ENCODE results near the gene RAB20. TPM values are rescaled to one million over a fixed set of nuclear protein-coding genes. Genes with fewer than 3 reads are reported as not detected.
"Not testable (repeated sequence)": the region's sequence is repeated elsewhere in the genome, so short reads cannot be mapped to it uniquely, and the experiment has no call there.

The RAB20 gene
- total RNA-seq, 1 donor from 2014 or later, result 3.8 TPM

DNA sequence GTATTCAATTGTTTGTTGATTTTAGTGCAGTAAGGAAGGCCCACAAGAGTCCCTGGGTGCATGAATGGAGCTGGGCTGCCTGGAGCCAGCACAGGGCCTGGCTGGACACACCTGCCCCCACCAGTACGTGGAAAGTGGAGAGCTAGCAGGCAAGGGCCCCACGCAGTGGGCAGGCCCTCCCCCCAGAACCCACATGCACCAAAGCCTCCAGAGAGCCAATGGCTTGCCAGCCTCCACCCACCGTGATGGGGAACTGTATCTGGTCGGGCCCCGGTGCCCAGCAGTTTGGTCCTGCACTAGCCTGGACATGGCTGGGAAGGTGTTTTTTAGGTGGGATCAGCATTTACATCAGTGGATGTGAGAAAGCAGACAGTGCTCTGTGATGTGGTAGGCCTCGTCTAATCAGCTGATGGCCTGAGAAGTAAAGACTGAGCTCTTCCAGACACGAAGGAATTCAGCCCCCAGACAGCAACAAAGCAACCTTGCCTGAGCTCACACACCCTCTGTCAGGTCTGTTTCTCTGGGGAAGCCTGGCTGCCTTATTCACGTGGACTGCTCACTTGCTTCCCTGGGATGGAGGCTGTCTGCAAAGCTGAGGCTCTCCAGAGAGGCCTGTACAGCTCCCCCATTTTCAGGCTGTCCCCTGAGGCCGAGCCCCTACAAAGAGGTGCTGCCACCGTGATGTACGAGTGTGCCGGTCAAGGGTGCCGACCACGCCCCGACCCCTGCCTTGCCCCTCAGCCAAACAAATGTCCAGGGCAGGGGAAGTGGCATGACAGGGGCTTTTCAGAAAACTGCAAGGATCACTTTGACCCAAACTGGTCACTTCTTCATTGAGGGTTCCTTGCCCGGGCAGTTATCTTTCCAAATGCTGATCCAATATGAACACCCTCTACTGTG is 27.5 kb downstream of the RAB20 start:
- H3K9me3 Mint-ChIP-seq (ENCODE audit: low read depth), result no peaks in the 10 kb centered on the region
- no peak for DNase-seq (ENCODE audit: low spot score, unreplicated experiment)
- H3K36me3 Mint-ChIP-seq (ENCODE audit: insufficient read depth), result no peaks in the 10 kb centered on the region
- peaks cover 3% of the 10 kb centered on the region for H3K4me1 Mint-ChIP-seq (ENCODE audit: low read depth)
- H3K4me3 Mint-ChIP-seq (ENCODE audit: low read depth), result no peak overlapping the region
- H3K27ac Mint-ChIP-seq, result no peak overlapping the region
- H3K27me3 Mint-ChIP-seq, result peaks cover 3% of the 10 kb centered on the region
- TF ChIP-seq, protein P1, sequence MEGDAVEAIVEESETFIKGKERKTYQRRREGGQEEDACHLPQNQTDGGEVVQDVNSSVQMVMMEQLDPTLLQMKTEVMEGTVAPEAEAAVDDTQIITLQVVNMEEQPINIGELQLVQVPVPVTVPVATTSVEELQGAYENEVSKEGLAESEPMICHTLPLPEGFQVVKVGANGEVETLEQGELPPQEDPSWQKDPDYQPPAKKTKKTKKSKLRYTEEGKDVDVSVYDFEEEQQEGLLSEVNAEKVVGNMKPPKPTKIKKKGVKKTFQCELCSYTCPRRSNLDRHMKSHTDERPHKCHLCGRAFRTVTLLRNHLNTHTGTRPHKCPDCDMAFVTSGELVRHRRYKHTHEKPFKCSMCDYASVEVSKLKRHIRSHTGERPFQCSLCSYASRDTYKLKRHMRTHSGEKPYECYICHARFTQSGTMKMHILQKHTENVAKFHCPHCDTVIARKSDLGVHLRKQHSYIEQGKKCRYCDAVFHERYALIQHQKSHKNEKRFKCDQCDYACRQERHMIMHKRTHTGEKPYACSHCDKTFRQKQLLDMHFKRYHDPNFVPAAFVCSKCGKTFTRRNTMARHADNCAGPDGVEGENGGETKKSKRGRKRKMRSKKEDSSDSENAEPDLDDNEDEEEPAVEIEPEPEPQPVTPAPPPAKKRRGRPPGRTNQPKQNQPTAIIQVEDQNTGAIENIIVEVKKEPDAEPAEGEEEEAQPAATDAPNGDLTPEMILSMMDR (IDR thresholded peaks at IDR 0.05; ENCODE audit: unreplicated experiment), result no peak

DNA sequence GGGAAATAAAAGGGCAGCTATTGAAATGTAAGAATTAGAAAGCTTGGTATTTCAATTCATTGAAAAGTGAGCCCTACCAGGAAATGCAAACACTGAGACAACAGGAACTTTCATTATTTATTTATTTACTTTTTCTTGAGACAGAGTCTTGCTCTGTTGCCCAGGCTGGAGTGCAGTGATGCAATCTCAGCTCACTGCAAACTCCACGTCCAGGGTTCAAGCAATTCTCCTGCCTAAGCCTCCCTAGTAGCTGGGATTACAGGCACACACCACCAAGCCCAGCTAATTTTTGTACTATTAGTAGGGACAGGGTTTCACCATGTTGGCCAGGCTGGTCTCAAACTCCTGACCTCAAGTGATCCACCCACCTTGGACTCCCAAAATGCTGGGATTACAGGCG is 29.3 kb downstream of the RAB20 start:
- H3K27me3 Mint-ChIP-seq; H3K4me3 Mint-ChIP-seq (ENCODE audit: low read depth); H3K9me3 Mint-ChIP-seq (ENCODE audit: low read depth); H3K36me3 Mint-ChIP-seq (ENCODE audit: insufficient read depth); H3K27ac Mint-ChIP-seq; DNase-seq (ENCODE audit: low spot score, unreplicated experiment): not testable (repeated sequence)
- peaks cover 13% of the 10 kb centered on the region for H3K4me1 Mint-ChIP-seq (ENCODE audit: low read depth)

DNA sequence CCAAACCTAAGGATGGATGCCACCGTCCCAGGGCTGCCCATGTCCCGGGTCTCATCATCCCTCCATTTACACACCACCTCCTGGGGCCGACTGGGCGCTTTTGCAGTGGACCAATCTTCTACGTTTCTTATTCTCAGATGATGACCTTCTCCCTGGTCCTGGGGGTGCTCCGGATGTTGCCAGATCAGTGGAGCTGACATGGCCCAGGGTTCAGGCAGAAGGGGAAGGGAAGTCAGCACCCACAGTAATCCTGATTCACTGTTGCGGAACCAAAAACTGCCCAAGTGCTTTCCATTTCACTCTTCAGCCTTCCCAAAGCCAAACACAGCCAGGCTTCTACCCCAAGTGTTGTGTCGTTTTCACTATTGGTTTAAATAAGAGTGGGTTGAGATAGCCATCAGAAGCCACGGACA is 29.8 kb downstream of the RAB20 start:
- H3K36me3 Mint-ChIP-seq (ENCODE audit: insufficient read depth), result no peaks in the 10 kb centered on the region
- TF ChIP-seq, protein P1 (IDR thresholded peaks at IDR 0.05; ENCODE audit: unreplicated experiment), result no peak
- no peak for DNase-seq (ENCODE audit: low spot score, unreplicated experiment)
- no peak overlapping the region for H3K4me3 Mint-ChIP-seq (ENCODE audit: low read depth)
- no peak overlapping the region for H3K27ac Mint-ChIP-seq
- peaks cover 14% of the 10 kb centered on the region for H3K4me1 Mint-ChIP-seq (ENCODE audit: low read depth)
- no peaks in the 10 kb centered on the region for H3K9me3 Mint-ChIP-seq (ENCODE audit: low read depth)
- peaks cover 3% of the 10 kb centered on the region for H3K27me3 Mint-ChIP-seq

DNA sequence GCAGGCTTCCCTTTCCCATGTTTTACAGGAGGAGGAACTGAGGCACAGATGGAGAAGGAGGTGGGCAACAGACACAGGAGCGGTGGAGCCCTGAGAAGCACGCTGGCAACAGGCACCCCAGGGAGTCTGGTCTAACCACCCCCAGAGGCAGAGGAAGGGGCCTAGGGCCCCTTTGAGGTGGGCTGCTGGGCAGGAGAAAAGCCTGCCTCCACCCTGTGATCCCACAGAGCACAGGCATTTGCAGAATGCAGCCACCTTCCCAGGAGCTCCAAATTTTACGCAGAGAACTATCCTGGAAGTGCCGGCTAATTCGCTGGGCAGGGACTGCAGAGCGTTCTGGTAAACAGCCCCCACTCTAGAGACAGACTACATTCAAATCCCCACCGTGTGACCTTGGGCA is 30.4 kb downstream of the RAB20 start:
- no peak overlapping the region for H3K4me3 Mint-ChIP-seq (ENCODE audit: low read depth)
- H3K27me3 Mint-ChIP-seq, result peaks cover 3% of the 10 kb centered on the region
- no peak for DNase-seq (ENCODE audit: low spot score, unreplicated experiment)
- TF ChIP-seq, protein P1 (IDR thresholded peaks at IDR 0.05; ENCODE audit: unreplicated experiment), result no peak
- H3K36me3 Mint-ChIP-seq (ENCODE audit: insufficient read depth), result no peaks in the 10 kb centered on the region
- H3K27ac Mint-ChIP-seq, result no peak overlapping the region
- H3K4me1 Mint-ChIP-seq (ENCODE audit: low read depth), result peaks cover 14% of the 10 kb centered on the region
- no peaks in the 10 kb centered on the region for H3K9me3 Mint-ChIP-seq (ENCODE audit: low read depth)

DNA sequence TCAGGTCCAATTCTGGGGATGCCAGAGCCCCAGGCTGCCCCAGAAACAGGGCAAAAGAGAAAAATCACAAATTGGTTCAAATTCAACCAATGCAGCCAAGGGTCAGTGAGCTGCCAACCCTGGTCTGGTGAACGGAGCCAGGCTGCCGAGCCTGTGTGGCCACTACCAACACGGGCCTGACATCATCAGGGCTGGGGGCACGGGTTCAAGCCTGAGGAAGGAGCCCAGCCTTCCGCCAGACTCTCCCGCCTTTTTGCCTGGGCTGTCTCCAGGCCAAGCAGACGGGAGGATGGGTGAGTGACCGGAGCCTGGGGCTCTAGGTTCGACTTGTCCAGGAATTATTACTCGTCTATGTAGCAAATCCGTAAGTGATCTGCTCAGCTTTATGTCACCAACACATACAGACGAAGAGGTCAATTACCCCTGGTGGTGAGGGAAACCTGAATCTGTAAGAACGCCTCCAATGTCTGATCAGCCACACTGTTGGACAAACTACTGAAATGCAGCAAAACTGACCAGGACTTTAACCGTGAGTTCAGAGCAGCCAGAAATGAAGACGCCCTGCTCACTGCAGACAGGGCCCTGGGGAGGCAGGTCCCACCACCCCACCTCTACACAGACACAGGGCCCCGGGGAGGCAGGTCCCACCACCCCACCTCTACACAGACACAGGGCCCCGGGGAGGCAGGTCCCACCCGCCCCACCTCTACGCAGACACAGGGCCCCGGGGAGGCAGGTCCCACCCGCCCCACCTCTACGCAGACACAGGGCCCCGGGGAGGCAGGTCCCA is 31.8 kb downstream of the RAB20 start:
- TF ChIP-seq, protein P1 (IDR thresholded peaks at IDR 0.05; ENCODE audit: unreplicated experiment), result no peak
- Mint-ChIP-seq H3K36me3 (ENCODE audit: insufficient read depth) (no peaks in the 10 kb centered on the region), H3K27ac (no peak overlapping the region), H3K9me3 (ENCODE audit: low read depth) (no peaks in the 10 kb centered on the region), H3K4me3 (ENCODE audit: low read depth) (no peak overlapping the region), H3K4me1 (ENCODE audit: low read depth) (peaks cover 14% of the 10 kb centered on the region), H3K27me3 (peaks cover 3% of the 10 kb centered on the region)
- no peak for DNase-seq (ENCODE audit: low spot score, unreplicated experiment)
